BE2C (cell line): Measurements from ENCODE around the gene C19orf25.

ENCODE experiments used
- DNase-seq: peaks from one replicate; pipeline ENCODE4 v3.0.0-alpha.2; 2020
- H3K27me3 ChIP-seq: fragments of 250-450 bp; sonication (Bioruptor Pico); 2 replicates; pipeline ENCODE4 v1.5.1; 2020; ENCODE audit warnings: mild to moderate bottlenecking
- H3K36me3 ChIP-seq: fragments of 250-450 bp; sonication (Bioruptor Pico); 2 replicates; pipeline ENCODE4 v1.5.1; 2020; ENCODE audit warnings: mild to moderate bottlenecking
- H3K4me1 ChIP-seq: fragments of 250-450 bp; sonication (Bioruptor Pico); 2 replicates; pipeline ENCODE4 v1.5.1; 2020
- H3K4me3 ChIP-seq: 2 replicates; pipeline ENCODE4 v1.5.1; 2011; ENCODE audit warnings: low read depth, low read length
- H3K9me3 ChIP-seq: fragments of 250-450 bp; sonication (Bioruptor Pico); 2 replicates; pipeline ENCODE4 v1.5.1; 2020
- TF ChIP-seq, protein P1 (sequence below): IDR thresholded peaks from 2 replicates; pipeline ENCODE4 v1.5.1; 2012; ENCODE audit warnings: mild to moderate bottlenecking, low read depth, low read length

C19orf25 gene

DNA sequence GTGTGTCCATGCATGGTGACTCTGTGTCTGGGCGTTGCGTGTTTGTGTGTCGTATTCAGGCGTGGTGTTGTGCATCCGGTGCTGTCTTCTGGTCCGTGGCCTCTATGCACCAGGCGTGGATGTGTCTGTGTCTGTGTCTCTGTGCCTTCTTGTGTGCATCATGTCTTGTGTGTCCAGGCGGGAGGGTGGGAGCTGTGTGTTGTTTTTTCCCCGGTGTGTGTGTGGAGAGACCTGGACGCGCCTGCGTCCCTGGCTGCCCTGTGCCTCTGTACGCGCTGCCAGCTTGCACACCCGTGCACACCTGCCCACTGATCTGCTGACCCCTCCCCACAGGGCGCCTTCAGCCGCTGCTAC is 45.9 kb upstream of the C19orf25 start:
- Histone ChIP-seq H3K36me3 (no peaks in the 10 kb centered on the region), H3K4me1 (no peaks in the 10 kb centered on the region), H3K4me3 (no peak overlapping the region), H3K27me3 (peaks cover 47% of the 10 kb centered on the region), H3K9me3 (no peaks in the 10 kb centered on the region)
- no peak for DNase-seq
- TF ChIP-seq, protein P1, sequence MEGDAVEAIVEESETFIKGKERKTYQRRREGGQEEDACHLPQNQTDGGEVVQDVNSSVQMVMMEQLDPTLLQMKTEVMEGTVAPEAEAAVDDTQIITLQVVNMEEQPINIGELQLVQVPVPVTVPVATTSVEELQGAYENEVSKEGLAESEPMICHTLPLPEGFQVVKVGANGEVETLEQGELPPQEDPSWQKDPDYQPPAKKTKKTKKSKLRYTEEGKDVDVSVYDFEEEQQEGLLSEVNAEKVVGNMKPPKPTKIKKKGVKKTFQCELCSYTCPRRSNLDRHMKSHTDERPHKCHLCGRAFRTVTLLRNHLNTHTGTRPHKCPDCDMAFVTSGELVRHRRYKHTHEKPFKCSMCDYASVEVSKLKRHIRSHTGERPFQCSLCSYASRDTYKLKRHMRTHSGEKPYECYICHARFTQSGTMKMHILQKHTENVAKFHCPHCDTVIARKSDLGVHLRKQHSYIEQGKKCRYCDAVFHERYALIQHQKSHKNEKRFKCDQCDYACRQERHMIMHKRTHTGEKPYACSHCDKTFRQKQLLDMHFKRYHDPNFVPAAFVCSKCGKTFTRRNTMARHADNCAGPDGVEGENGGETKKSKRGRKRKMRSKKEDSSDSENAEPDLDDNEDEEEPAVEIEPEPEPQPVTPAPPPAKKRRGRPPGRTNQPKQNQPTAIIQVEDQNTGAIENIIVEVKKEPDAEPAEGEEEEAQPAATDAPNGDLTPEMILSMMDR = no peak

DNA sequence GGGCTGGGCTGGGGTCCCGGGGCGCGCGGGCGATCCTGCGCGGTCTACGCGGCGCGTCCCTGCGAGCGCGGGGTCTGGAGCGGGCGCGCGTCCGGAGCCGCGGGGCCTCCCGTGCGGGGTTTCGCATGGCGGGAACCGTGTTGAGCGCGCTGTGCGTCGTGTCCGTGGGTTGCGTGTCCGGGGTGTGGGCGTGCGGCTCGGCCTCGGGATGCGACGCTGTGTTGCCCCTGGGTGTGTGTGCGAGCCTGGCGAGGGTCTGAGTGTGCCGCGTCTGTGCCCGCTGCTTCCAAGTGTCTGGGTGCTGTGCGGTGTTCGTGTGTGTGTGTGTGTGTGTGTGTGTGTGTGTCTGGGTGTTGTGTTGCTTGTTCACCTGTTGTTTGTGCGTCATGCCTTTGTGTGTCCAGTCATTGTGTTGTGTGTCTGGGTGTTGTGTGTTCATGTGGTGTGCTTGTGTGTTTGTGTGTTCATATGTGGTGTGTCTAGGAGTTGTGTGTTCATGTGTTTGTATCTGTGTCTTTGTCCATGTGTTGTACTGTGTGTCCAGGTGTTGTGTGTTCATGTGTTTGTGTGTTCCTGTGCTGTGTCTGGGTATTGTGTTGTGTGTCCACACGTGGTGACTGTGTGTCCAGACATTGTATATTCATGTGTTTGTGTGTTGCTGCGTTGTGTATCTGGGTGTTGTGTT is 45.4 kb upstream of the C19orf25 start:
- TF ChIP-seq, protein P1 = no peak

DNA sequence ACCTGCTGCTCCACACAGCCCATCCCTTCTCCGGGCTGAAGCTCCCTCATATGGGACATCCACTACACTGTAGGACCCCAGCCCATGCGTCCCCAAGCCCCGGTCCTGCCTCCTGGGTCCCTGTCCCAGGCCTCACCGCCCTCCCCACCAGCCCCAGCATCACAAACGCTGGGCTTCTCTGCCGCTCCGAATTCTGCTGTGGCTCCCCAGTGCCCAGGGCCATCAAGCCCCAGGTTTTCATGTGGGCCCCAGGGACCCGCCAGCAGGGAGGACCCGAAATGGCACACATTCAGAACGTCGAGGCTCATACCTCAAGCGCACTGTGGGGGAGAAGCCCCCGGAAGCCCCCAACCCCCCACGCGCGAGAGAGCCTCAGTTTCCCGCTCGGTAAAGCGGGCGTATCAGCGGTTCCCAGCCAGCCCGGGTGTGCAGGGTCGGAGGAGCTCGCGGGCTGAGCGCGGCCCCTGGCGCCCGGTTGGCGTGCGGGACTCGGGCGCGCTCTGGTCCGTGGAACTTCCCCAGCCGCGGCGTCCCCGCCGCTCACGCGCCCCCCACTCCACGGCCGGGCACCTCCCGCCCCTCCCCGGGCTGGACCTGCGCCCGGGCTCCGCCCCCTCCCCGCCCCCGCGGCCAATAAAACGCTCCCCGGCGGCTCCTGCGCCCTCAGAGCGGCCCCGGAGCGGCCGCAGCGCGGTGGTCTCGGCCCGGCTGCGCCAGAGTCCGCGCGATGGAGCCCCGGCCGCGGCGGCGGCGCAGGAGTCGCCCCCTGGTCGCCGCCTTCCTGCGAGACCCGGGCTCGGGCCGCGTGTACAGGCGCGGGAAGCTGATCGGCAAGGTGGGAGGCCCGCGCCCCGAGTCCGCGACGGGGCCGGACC is 44.6 kb upstream of the C19orf25 start, which contains the start of gene PLK5:
PLK5 (plus strand) TSS at position 666 of the 875 bp plus-strand sequence. CDS start 2,920 bp downstream, outside the sequence.
- H3K36me3 ChIP-seq = no peaks in the 10 kb centered on the region
- H3K9me3 ChIP-seq = no peaks in the 10 kb centered on the region
- TF ChIP-seq, protein P1 = no peak
- no peak for DNase-seq
- peaks cover 38% of the 10 kb centered on the region for H3K27me3 ChIP-seq
- no peaks in the 10 kb centered on the region for H3K4me1 ChIP-seq
- no peak within 1 kb of the TSS for H3K4me3 ChIP-seq

More for the DNA sequence above, 45.4 kb upstream of the C19orf25 start:
- H3K9me3 ChIP-seq = no peaks in the 10 kb centered on the region
- H3K4me3 ChIP-seq = no peak overlapping the region
- DNase-seq = no peak
- H3K4me1 ChIP-seq = no peaks in the 10 kb centered on the region
- H3K27me3 ChIP-seq = peaks cover 42% of the 10 kb centered on the region
- no peaks in the 10 kb centered on the region for H3K36me3 ChIP-seq

DNA sequence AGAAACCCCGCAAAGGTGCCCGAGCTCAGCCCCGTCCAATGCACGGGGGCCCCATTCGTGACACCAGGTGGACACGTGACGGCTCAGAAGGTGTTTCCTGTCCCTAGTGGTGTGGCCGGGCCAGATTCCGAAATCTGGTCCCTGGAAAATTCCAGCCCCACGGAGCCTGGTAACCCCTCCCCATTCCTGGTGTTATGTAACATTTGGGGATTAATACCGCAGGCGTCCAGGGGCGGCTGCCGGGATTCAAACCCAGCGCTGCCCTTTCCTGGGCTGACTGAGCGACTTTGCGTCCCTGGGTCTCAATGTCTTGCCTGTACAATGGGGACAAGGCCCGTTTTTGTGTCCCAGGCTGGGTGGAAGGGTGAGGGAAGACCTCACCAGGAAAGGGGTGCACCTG is 43.8 kb upstream of the C19orf25 start:
- peaks cover 38% of the 10 kb centered on the region for H3K27me3 ChIP-seq
- no peaks in the 10 kb centered on the region for H3K4me1 ChIP-seq
- no peak for DNase-seq
- H3K36me3 ChIP-seq = no peaks in the 10 kb centered on the region
- H3K4me3 ChIP-seq = no peak overlapping the region
- TF ChIP-seq, protein P1 = no peak
- H3K9me3 ChIP-seq = no peaks in the 10 kb centered on the region

DNA sequence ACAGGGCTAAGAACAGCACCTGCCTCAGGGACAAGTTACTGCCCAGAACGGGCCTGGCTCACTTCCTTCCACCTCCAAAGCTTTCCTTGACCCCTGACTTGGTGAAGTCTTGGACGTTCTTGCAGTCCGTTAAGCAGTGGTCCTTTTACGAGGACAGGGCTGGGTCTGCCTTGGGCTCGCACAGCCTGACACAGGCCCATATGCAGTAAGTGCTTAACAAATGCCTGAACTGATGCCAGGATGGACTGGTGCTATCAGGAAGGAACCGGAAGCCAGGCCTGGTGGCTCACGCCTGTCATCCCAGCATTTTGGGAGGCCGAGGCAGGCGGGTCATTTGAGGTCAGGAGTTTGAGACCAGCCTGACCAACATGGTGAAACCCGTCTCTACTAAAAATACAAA is 43.0 kb upstream of the C19orf25 start:
- Histone ChIP-seq H3K4me1 (no peaks in the 10 kb centered on the region), H3K27me3 (peaks cover 38% of the 10 kb centered on the region), H3K36me3 (no peaks in the 10 kb centered on the region), H3K4me3 (no peak overlapping the region), H3K9me3 (no peaks in the 10 kb centered on the region)
- DNase-seq = no peak
- TF ChIP-seq, protein P1 = no peak

DNA sequence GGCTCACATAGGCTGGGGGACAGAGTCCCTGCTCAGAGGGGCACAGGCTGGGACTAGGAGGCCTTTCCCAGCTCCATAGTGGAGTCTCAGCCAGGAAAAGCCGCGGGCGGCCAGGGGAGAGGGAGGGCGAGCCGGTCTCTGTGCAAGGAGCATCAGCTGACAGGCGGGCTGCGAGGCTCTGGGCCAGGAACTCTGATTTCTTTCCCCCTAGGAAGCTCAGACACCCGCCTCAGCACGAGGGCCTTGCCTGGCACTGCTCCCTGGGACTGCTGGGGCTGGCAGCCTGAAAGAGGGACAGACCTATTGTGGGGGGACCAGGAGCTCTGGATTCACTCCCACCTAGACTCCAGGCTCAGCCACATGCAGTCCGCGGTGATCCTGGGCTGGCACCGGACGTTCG is 42.6 kb upstream of the C19orf25 start:
- Histone ChIP-seq H3K9me3 (no peaks in the 10 kb centered on the region), H3K27me3 (peaks cover 38% of the 10 kb centered on the region), H3K4me1 (no peaks in the 10 kb centered on the region), H3K36me3 (no peaks in the 10 kb centered on the region), H3K4me3 (no peak overlapping the region)
- TF ChIP-seq, protein P1 = no peak
- no peak for DNase-seq
